DMS79 treated with DMSO at 0.1 percent for 48 hours (cell line): ENCODE measurements around the gene ARHGEF7.
"Not testable (repeated sequence)": the region's sequence is repeated elsewhere in the genome, so short reads cannot be mapped to it uniquely, and the experiment has no call there.

Experiments used
- DNase-seq: peaks from one replicate; lab custom pipeline; 2025; lab: John Stamatoyannopoulos, UW

The ARHGEF7 gene

DNA sequence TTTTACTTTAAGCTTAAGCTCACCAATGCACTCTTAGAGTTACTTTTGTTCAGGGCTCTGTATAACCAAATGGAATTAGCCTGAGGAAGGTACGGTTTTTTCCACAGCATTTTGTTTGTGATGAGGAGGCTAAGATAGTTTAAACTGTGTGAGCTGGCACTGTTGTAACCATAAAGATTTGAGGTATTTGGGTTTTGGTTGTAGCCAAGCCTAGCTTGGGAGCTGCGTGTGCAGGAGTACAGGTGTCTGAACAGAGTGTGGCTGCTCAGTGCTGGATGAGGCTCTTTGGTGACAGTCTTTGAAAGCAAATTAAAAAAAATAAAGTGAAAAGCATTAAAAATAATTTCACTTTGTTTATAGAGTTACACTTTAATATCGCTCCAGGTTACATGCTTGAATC lies 56.0 kb downstream of the ARHGEF7 start:
- DNase-seq, result no peak

DNA sequence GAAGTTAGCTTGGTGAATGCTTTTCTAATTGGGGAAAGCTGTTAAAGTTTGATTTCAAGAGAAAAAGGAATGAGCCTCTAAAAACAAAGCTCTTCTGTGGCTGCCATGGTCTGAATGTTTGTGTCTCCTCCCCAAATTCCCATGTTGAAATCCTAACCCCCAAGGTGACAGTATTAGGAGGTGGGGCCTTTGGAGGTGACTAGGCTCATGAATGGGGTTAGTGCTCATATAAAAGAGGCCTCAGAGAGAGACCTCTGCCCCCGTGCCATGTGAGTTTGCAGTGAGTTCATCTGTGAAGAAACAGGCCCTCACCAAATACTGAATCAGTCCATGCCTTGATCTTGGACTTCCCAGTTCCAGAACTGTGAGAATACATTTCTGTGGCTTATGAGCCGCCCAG lies 56.5 kb downstream of the ARHGEF7 start:
- no peak for DNase-seq

- DNase-seq, result no peak
These were observed 59.4 kb downstream of the ARHGEF7 start for GRCh38 chr13:111174377-111175114.

DNA sequence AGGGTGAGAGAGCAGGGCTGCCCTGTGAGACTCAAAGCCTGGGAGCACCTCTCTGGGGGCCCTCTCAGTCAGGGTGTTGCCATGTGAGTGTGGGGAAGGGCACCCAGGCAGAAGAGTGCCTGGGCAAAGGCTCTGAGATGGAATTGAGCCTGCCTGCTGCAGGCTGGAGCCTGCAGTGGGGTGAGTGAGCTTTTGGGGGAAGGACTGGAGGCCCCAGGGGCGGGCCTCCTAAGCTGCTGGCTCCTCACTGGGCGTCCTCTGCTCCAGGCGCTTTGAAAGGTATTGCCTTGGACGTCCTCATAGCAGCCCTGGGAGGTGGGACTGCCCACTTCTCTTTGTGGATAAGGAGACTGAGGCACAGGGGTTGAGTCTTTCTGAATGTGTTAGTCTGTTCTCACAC lies 60.3 kb downstream of the ARHGEF7 start:
- no peak for DNase-seq

DNA sequence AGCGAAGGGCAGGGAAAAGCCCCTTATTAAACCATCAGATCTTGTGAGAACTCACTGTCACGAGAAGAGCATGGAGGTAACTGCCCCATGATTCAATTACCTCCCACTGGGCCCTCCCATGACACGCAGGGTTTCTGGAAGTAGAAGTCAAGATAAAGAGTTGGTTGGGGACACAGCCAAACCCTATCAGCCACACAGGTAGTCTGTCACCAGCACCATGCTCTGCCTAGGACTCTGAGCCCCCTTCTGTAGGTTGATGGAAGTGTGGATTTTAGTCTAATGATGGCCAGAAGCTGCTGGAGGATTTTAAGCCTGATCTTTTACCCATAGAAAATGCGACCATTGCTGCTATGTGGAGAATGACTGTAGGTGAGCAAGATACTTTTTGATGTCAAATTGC lies 60.8 kb downstream of the ARHGEF7 start:
- DNase-seq, result no peak

DNA sequence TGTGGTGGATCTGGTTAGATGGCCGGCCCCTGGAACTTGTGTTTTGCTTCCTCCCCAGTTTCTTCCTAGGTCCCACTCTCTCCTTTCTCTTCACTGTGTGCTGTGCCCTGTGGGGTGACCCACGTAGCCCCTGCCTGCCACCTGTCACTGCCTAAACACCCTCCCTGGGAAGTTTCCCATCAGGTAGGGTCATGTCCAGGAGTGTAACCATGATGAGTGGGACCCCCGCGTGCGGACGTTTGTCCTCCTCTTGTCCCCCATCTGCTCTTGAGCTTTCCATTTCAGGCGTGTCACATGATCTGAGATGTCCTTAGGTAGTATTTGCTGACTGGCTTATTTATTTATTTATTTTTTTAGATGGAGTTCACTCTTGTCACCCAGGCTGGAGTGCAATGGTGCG lies 61.3 kb downstream of the ARHGEF7 start:
- DNase-seq, result no peak

DNA sequence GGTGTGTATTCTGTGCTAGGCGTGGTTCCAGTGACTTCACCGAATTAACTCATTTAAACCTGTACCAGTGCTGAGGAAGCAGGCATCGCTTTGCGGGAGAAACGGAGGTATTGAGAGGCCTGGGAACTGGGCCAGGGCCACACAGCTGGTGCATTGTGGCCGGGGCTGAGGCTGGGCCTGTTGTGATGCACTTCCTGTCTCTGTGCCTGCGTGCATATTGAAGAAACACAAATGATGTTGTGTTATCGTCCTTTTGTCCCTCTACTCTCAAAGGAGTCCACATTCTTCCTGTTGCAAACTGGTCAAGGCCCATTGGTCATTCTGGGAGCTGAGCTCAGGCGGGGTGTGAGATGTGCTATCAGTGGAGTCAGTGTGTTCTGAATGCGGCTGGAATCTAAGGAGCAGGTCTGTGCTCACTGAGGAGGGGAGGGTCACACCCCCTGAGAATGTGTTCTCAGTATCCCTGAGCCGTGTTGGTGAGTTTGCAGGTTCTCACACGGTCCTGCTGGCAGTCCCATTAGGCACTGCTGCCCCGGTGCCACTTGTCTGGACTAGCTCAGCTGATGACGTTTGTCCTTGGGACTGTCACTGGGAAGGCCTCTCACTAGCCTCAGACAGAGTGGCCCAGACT lies 62.1 kb downstream of the ARHGEF7 start:
- peak; percentile 38 for DNase-seq

GRCh38 chr13:111177921-111178320 lies 62.8 kb downstream of the ARHGEF7 start:
- no peak for DNase-seq

- DNase-seq, result peak; percentile 34
These were observed 63.3 kb downstream of the ARHGEF7 start for GRCh38 chr13:111178402-111178801.

GRCh38 chr13:111179908-111180760 lies 65.0 kb downstream of the ARHGEF7 start:
- DNase-seq, result no peak

DNA sequence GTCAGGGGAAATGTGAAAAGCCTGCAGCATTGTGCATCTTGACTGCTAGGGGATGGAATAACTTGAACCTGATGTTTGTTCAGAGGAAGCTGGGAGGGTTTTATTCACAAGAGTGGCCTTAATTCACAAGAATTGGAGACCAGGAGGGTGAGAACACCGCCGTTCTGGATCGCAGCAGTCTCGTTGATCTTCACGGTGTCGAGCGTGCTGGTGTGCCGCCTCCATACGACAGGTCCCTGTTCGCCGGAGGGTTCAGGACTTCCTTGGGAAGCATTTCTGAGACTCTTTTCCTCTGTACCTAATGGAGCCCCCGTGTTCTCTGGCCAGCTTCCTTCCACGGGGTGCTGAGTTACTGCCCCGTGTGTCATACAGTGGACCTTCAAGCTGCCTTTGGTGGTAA lies 66.9 kb downstream of the ARHGEF7 start:
- no peak for DNase-seq

DNA sequence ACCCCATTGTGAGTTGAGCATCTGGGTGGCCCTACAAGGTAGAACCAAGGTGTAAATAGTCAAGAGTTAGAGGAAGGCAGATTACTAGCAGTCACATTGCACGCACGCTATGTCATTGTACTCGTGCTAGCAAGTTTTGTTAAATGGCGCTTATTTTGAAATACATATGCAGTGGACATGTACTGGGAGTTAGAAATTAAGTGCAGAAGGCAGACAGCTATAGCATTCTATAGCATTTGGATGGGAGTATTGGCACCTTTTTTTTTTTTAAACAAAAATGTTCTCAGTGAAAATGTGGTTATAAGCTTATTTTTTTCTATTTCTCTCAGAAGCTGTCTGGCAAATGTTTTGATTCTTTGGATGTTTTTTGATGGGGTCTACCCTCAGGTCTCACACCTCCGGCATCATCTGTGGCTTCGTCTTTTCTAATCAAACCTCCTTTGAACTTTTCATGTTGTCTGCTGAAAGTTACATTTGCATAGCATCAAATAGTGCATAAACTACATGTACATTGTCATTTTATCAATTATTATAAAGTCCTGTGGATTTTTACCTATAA lies 68.1 kb downstream of the ARHGEF7 start:
- DNase-seq, result no peak

DNA sequence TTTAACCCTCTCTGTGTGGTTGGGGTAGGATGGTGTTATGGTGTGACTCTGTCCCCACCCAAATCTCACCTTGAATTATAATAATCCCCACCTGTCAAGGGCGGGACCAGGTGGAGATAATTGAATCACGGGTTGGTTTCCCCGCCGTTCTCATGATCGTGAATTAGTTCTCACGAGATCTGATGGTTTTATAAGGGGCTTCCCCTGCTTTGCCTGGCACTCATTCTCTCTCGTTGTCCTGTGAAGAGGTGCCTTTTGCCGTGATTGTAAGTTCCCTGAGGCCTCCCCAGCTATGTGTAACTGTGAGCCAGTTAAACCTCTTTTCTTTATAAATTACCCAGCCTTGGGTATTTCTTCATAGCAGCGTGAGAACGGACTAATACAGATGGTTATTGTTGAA lies 68.8 kb downstream of the ARHGEF7 start:
- DNase-seq, result no peak

DNA sequence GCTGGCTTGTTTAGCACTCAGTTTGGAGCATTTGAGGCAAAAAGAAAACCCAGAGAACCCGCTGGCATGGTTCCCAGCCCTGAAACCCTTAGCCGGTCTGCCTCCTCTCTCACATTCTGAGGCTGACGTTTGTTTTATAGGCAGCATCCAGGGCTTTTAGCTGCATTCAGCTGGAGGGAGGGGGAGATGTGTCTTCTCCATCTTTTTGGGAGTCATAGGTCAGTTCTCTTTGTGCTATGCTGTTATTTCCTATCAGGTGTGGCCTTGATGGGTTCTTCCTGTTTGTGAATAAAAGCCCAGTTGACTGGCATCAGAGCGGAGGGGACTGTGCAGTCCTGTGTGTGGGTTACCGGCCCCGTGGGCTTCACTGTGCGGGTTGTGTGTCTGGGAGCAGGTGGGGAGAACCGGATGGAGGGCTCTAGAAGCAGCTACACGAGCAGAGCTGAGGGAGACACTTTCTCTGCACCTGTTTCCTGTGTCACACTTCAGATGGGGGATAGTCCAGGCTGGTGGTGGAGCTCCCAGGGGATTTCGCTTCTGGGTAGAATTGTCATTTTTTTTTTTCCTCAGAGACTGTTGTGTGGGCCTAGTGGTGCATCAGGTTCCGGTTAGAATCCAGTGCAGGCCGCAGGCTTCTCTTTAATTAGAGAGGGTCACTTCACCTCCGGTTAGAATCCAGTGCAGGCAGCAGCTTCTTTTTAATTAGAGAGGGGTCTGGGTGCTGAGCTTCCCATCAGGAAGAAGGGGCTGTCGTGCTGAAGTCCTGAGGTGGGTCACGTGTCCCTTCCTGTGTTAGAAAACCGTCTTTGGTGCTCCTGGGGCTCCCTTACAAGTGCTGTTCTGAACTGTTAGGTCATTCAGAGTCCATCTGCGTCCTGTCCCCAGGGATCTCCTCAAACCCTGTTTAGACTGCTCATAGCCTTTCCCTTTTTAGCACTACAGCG lies 69.6 kb downstream of the ARHGEF7 start:
- peak; percentile 81 for DNase-seq

DNA sequence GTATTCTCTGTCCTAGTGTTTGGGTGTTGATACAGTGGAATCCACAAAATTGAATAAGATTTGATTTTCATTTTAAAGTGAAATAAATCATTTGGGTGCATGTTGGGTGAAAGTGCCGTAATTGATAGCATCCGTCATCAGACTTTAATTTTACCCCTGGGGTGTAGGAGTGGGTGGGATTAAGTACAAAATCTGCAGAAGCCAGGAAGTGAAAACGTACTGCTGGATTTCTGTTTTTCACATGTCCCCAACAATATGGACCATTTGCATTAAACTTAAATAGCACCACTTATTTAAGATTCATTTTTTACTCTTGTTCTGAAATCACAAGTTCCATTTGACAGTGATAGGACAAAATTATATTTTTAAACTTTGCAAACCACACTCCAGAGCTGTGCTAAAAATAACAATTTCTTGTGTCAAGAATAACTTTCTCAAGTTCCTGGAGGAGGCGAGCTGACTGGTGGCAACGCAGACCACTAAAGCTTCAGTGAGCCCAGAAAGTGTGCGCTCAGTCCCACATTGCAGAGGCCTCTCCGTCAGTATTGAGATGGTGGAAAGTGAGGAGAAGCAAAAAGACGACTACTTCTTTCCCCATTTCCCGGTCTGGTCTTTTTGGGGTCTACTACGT lies 71.3 kb downstream of the ARHGEF7 start:
- no peak for DNase-seq

DNA sequence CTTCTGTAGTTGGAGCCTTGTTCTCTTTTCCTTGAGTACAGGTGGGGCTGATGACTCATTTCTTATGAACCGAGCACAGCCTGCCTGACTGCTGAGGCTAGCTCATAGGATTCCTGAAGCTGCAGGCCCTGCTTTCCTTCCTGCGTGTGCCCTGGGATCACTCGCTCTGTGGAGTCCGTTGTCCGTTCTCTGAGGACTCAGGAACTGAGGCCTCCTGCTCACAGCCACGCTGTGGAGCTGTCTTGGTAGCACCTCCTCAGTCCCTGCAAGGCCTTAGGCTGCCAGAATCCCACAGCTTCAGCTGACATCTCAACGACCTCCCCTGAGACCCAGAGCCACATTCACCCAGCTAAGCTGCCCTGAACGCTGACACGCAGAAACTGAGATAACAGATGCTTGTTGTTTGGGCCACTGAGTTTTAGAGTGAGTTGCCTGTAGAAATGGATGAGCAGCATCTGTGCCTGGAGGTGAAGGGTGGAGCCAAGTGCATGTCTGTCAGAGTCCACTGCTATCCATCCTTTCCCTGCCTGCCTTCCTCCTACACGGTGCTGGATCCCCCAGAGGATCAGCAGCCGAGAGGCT lies 72.9 kb downstream of the ARHGEF7 start:
- peak; percentile 75 for DNase-seq

- DNase-seq, result not testable (repeated sequence)
These were observed 74.0 kb downstream of the ARHGEF7 start for GRCh38 chr13:111189064-111189505.

GRCh38 chr13:111189516-111189915 lies 74.4 kb downstream of the ARHGEF7 start:
- not testable (repeated sequence) for DNase-seq

DNA sequence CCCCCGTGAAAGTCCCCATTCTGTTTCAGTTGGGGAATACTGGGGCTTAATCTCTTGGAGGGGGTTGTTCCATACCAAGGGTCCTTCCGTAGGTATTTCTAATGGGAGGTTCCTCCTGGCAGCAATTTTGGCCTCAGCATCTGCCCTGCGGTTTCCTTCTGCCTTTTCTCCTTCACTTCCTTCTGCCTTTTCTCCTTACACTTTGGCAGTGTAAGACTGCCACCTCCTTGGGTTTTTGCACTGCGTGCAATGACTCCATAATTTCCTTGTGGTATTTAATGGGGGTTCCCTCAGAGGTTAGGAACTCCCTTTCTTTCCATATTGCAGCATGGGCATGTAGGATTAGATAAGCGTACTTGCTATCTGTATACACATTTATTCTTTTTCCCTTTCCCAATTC lies 78.1 kb downstream of the ARHGEF7 start:
- DNase-seq, result not testable (repeated sequence)

- not testable (repeated sequence) for DNase-seq
These were observed 79.5 kb downstream of the ARHGEF7 start for GRCh38 chr13:111194651-111195050.
